GM15510 (cell line): ENCODE data around the gene HUNK.

Source experiments
- POLR2A ChIP-seq: IDR thresholded peaks from 3 replicates; pipeline ENCODE4 v1.6.1; 2011; ENCODE audit warnings: borderline replicate concordance; ENCODE audit not compliant: insufficient read length; ENCODE audit errors: extremely low read depth

HUNK gene

DNA sequence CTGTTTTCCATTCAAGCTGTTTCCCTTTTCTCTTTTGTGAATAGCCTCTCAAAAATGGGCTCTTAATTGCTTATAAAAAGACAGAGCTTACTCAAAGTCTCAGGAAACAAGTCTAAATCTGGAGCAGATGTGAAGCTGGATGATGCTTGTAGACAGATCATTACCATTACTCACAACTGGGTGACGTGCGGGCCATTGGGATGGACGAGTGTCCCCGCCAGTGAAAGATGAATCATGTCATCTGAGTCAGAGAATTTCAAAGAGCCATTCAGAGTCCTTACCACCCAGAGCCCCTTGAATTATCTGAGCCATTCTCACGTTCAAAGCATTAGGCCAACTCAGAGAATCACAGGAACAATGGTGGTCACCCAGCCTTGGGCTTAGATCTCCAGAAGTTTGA lies 134.6 kb downstream of the HUNK start:
- no peak for TF ChIP-seq POLR2A

DNA sequence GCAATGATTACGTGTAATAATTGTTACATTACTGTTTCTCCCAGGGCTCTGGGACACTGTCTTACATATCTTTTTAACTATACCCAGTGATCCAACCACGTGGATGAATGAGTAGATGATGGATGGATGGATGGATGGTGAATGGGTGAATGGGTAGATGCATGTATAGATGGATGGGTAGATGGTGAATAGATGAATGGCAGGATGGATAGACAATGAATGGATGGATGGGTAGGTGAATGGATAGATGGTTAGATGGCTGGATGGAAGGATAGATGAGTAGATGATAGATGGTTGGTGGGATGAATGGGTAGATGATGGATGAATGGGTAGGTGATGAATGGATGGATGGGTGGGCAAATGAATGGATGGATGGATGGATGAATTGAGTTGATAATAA lies 135.9 kb downstream of the HUNK start:
- TF ChIP-seq POLR2A, result no peak

DNA sequence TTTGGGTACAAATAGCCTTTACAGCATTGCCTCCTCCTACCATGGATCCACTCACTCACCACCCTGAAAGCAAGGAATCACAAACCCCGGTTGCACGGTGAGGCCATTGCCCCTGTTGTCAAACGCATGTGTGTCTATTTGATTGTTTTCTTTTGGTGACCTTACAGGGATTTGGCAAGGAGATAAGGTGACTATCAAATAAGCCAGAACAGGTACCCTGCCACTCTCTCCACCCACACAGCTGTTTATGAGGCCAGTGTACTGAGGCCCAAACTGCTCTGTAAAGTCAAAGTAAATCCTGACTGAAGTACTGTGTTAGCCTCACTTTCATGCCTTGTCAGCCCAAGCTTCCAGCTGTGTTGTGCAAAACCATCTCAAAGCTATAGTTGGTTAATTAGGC lies 136.4 kb downstream of the HUNK start:
- no peak for TF ChIP-seq POLR2A

DNA sequence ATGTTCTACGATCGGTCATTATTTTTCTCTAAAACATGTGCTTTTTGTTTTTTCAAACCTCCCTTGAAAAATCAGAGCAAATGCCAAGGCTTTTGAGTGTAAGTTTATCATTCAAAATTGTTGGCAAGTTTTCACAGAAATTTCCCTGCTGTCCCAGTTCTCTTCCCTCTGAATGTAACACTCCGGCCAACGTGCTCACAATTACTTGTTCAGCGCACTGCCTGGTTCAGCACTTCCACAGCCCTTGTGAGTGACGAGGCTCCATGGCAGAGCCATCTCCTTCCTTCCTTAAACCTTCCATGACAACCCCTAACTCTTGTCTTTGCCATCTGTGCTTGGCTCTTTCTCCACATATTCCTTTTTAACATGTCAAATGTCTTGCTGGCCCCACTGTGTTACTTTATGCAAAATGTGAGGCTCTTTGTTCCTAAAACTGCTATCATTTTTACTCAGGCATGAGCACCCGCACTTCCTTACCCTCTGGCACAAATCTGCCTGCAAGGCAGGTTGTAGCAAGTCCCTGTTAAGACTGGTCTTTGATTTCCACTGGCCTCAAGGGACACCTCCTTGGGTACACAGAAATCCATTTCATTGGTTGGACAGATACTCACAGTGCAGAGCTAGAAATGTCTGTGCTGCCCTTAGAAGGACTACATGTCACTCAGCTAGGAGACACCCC lies 142.8 kb downstream of the HUNK start:
- TF ChIP-seq POLR2A, result no peak

DNA sequence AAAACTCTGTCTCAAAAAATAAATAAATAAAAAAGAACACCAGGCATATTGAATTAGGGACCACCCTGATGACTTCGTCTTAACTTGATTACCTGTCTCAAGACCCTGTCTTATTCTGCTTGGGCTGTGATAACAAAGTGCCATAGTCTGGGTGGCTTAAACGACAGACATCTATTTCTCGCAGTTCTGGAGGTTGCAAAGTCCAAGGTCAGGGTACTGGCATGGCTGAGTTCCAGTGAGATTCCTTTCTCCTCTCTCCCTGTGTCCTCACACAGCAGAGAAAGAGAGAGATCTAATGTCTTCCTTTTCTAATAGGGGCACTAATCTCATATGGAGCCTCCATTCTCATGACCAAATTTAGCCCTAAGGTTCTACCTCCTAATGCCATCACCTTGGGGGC lies 145.6 kb downstream of the HUNK start:
- TF ChIP-seq POLR2A, result no peak

DNA sequence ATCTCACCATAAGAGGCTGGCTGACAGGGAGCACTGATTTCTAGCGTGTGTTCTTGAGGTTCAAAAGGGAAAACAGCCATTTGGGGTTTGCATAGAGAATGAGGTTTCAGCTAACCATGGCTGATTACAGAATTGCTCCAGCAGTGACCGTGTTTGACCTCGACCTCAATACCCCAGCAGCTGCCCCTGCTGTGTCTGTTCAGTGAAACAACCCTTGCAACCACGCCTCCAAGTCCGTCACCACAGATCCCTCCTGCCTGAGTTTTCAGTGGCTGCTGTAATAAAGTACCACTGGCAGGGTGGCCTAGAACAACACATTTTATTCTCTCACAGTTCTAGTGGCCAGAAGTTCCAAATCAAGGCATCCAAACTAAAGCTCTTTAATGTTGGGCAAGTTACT lies 147.7 kb downstream of the HUNK start:
- TF ChIP-seq POLR2A, result no peak

DNA sequence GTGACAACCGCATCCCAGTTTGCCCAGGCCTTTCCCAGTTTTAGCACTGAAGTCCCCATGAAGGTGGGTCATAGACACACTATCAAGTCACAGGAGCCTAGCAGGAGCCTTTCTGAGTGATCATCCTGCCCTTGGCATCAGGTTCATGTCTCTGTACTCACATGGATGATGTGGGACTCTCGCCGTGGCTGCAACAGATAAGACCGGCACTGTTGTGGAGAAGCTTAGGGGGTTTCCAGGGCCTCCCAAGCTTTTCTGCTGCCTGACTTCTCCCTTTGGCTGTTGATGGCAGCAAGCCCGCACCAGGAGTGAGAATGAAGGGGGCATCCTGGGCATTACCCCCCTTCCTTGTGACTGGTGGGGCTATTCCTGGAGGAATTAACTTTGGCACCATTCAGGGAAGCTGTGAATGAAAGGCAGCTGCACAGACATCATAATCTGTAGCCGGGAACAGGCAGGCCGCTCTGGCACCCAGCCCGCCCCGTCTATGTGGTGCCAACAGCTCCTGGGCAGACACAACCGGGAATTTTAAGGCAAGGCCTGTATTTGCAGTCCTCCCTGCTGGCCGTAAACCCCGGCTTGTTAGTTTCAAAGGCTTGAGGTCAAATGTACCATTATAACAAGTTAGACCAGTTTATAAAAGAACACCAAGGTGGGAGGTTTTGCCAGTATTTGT lies 148.6 kb downstream of the HUNK start:
- TF ChIP-seq POLR2A, result no peak

DNA sequence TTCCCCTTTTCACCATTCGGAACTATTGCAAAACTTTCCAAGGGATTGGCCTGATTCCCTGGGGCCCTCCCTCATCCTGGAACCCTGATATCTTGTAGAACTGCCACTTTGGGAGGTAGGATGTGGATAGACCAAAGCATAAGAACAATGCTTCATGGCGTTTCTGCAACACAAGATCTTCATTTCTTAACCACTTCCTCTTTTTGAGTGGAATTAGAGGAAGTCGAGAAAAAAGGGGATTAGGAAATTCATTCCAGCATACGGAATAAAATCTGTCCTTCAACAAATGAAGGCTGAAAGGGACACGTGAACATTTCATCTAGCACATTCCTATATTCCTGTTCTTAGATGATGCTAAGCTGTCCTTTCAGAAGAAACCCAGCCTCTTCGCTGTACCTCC lies 149.3 kb downstream of the HUNK start:
- no peak for TF ChIP-seq POLR2A

DNA sequence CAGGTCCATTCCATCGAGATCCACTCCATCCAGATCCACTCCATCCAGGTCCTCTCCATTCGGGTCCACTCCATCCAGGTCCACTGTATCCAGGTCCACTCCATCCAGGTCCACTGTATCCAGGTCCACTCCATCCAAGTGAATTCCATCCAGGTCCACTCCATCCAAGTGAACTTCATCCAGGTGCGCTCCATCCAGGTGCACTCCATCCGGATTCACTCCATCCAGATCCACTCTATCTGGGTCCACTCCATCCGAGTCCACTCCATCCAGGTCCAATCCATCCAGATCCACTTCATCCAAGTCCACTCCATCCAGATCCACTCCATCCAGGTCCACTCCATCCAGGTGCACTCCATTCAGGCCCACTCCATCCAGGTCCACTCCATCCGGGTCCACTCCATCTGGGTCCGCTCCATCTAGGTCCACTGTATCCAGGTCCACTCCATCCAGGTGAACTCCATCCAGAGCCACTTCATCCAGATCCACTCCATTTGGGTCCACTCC lies 157.4 kb downstream of the HUNK start:
- TF ChIP-seq POLR2A, result no peak

DNA sequence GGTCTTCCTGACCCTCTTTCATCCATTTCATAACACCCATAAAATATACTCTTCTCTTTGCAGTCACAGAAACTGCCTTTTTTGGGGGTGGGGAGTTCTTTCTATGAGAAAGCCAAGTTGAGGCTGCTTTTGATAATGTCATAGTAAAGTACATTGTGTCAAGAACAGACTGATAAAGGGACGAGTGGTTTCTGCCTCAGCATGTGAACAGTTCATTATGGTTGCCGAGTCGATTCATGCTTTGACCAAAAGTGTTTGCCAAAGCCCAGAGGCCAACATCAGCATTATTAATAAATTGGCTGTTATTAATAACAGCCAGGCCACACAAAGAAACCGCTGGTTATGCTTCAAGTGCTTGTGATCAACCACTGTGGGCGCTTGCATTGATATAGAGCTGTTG lies 162.0 kb downstream of the HUNK start:
- TF ChIP-seq POLR2A, result no peak

DNA sequence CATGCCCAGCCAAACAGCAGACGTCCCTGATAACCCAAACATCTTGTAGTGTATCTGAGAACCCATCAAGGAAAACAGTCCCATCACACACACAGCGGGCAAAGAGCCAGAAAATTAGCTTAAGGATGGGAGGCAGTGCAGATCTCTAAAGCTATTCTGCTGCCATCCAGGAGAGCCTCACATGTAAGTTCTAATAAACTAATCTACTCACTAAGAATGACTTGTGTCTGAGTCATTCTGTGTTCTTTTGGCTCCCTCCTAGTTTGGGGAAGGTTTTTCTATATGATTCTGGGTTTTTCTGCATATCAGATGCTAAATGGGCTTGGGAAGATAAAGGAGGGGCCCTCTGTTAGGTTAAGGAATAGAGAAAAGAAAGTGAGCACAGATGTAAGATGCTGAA lies 162.8 kb downstream of the HUNK start:
- no peak for TF ChIP-seq POLR2A

DNA sequence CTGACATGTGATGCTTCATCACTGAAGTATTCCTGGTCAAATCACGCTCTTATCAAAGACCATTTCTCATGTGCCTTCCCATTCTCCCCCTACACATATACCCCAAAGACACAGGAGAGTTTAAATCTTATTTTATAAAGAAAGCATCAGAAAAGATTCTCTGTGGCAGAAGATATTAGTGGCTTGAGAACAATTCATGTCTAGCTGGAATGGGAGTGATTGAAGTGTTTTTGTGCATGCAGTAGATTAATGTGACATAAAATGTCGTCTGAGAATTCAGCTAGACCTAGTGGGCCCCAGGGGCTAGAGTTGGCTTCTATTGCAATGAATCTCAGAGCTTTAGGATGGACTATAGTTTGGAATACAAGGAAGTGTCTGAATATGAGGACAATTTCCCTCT lies 163.9 kb downstream of the HUNK start:
- TF ChIP-seq POLR2A, result no peak

DNA sequence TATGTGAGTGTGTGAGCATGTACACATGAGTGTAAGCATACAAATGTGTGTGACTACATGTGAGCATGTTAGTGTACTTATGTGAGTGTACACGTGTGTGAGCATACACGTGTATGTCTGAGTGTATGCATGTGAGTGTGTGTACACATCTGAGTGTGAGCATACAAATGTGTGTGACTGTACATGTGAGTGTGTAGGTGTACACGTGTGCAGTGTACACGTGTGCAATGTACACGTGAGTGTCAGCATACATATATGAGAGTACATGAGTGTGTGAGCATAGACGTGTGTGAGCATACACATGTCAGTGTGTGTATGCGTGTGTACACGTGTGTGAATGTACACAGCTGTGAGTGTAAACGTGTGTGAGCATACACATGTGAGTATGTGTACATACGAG lies 170.6 kb downstream of the HUNK start:
- no peak for TF ChIP-seq POLR2A

DNA sequence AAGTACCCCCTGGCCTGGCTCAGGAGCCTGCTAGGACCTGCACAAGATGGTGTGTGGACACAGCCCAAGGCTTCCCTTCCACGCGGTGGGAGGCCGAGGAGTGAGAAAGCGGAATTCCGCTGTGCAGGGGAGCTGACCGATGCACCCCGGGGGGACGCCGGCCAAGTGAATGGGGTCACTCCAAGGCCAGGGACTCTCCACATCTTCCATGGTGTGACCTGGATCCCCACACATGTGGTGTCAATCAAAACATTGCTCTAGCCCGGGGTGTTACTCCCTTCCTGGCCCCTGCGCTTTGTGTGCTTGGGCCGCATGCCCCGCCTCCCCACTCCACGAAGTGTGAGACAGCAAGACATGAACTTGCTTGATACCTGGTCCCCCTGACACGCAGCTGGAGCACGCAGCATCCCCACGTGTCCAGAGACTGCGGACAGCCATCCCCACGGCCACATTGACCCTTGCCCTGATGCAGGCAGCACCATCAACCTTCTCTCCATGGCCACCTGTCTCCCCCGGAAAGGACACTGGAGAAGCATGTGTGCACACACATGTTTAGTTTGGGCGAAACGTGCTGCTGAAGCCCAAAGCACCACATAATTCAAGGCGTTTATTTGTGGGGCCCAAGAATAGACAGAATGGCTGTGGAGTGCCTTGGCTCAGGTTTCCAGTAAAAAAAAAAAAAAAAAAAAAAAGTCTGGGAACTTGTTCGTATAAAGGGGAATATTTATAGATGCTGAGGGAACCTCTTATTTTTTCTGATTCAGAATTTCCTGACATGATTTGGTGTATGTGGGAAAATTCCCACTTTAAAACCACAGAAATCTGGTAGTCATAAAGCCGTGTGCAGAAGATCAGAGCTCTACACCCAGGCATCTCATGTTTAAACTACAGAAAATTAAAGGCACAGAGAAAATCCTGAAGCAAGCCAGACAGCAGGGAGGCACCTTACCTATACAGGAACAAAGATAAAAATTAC lies 171.7 kb downstream of the HUNK start:
- no peak for TF ChIP-seq POLR2A

DNA sequence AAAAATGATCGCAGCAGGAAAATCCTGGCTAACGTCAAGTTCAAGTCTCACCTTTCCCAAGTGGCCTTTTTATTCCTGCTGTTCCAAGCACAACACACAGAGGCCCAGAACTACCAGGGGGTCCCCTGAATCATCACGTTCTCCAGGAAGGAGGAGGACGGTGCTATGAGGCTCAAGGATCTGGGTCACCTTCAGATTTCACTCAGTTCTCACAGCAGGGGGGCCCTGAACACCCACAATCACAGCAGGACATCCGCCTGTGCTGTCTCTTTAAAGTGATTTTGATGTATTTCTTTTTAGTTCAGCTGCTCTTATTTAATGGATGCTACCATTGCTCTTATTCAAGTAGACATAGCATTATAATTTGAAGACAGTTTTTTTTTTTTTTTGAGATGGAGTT lies 173.4 kb downstream of the HUNK start:
- TF ChIP-seq POLR2A, result no peak
